Fibroblast of pulmonary artery (primary cell): ENCODE results near the gene PAFAH2.

ENCODE experiments used
- DNase-seq: peaks from one replicate; pipeline ENCODE4 v3.0.0-alpha.2; 2010; ENCODE audit warnings: low read depth
- H3K4me3 ChIP-seq: replicated peaks from 2 replicates; pipeline ENCODE4 v1.5.1; 2011; ENCODE audit warnings: low read depth, mild to moderate bottlenecking, control low read depth, low read length, moderate library complexity
- CTCF ChIP-seq: IDR thresholded peaks from 2 replicates; pipeline ENCODE4 v1.5.1; 2011; ENCODE audit warnings: mild to moderate bottlenecking, control low read depth, low read length, inconsistent platforms; ENCODE audit errors: missing control alignments

The PAFAH2 gene

GRCh38 chr1:26043765-26044164, 45.9 kb upstream of the PAFAH2 start:
- H3K4me3 ChIP-seq, result no peak overlapping the region
- DNase-seq, result no peak
- TF ChIP-seq CTCF, result no peak

- DNase-seq, result no peak
- no peak for TF ChIP-seq CTCF
- H3K4me3 ChIP-seq, result no peak overlapping the region
Observed at GRCh38 chr1:26041978-26042377, 44.1 kb upstream of the PAFAH2 start.

GRCh38 chr1:26041401-26041800, 43.5 kb upstream of the PAFAH2 start:
- no peak overlapping the region for H3K4me3 ChIP-seq

GRCh38 chr1:26038904-26039303, 41.0 kb upstream of the PAFAH2 start:
- TF ChIP-seq CTCF, result no peak
- no peak overlapping the region for H3K4me3 ChIP-seq
- DNase-seq, result no peak

More at GRCh38 chr1:26041401-26041800, 43.5 kb upstream of the PAFAH2 start:
- no peak for DNase-seq
- no peak for TF ChIP-seq CTCF

GRCh38 chr1:26038477-26038876, 40.6 kb upstream of the PAFAH2 start:
- no peak for TF ChIP-seq CTCF
- no peak for DNase-seq
- H3K4me3 ChIP-seq, result no peak overlapping the region

- DNase-seq, result no peak
- no peak overlapping the region for H3K4me3 ChIP-seq
- no peak for TF ChIP-seq CTCF
Observed at GRCh38 chr1:26037904-26038303, 40.0 kb upstream of the PAFAH2 start.

GRCh38 chr1:26036756-26037281, 39.0 kb upstream of the PAFAH2 start:
- H3K4me3 ChIP-seq, result no peak overlapping the region
- TF ChIP-seq CTCF, result no peak

More at GRCh38 chr1:26036756-26037281, 39.0 kb upstream of the PAFAH2 start:
- DNase-seq, result no peak
